Smooth muscle cell (in vitro differentiated cells): ENCODE results near the gene SMARCD1. TPM values are rescaled to one million over a fixed set of nuclear protein-coding genes. Genes with fewer than 3 reads are reported as not detected.

Experiments used
- DNase-seq: peaks from one replicate; lab custom pipeline; 2025; ENCODE audit not compliant: unreplicated experiment; lab: John Stamatoyannopoulos, UW
- H2AFZ ChIP-seq: fragments of 200-600 bp; sonication (generic); 2 replicates; pipeline ENCODE4 v1.6.0; 2016; ENCODE audit warnings: antibody characterized with exemption, low read depth, mild to moderate bottlenecking
- H3F3A ChIP-seq: fragments of 200-600 bp; sonication (generic); 2 replicates; pipeline ENCODE4 v1.6.0; 2017; ENCODE audit warnings: antibody characterized with exemption, low read depth
- H3K27ac ChIP-seq: fragments of 200-600 bp; sonication (generic); 2 replicates; pipeline ENCODE4 v1.5.1; 2016; ENCODE audit warnings: low read depth, mild to moderate bottlenecking
- H3K27me3 ChIP-seq: fragments of 200-600 bp; sonication (generic); 2 replicates; pipeline ENCODE4 v1.6.1; 2016; ENCODE audit warnings: low read depth, mild to moderate bottlenecking
- H3K36me3 ChIP-seq: fragments of 200-600 bp; sonication (generic); 2 replicates; pipeline ENCODE4 v1.5.1; 2016; ENCODE audit warnings: low read depth
- H3K4me1 ChIP-seq: fragments of 200-600 bp; sonication (generic); 2 replicates; pipeline ENCODE4 v1.5.1; 2016; ENCODE audit warnings: low read depth
- H3K4me2 ChIP-seq: fragments of 200-600 bp; sonication (generic); 2 replicates; pipeline ENCODE4 v1.6.0; 2016; ENCODE audit warnings: mild to moderate bottlenecking
- H3K4me3 ChIP-seq: fragments of 200-600 bp; sonication (generic); 2 replicates; pipeline ENCODE4 v1.5.1; 2016; ENCODE audit warnings: mild to moderate bottlenecking
- H3K79me2 ChIP-seq: fragments of 200-600 bp; sonication (generic); 2 replicates; pipeline ENCODE4 v1.6.0; 2016; ENCODE audit warnings: low read depth, mild to moderate bottlenecking
- H3K9ac ChIP-seq: fragments of 200-600 bp; sonication (generic); 2 replicates; pipeline ENCODE4 v1.6.0; 2016; ENCODE audit warnings: low read depth
- H3K9me3 ChIP-seq: fragments of 200-600 bp; sonication (generic); replicated peaks from 2 replicates; pipeline ENCODE4 v1.5.1; 2016; ENCODE audit warnings: low read depth
- H4K20me1 ChIP-seq: fragments of 200-600 bp; sonication (generic); 2 replicates; pipeline ENCODE4 v1.6.0; 2016; ENCODE audit warnings: low read depth
- CTCF ChIP-seq: fragments of 200-600 bp; sonication (generic); IDR thresholded peaks from 2 replicates; pipeline ENCODE4 v1.5.1; 2017; ENCODE audit warnings: borderline replicate concordance, mild to moderate bottlenecking, antibody characterized with exemption; ENCODE audit not compliant: insufficient read depth, poor library complexity, severe bottlenecking
- WGBS: methylation state at CpG from one replicate; pipeline ENCODE4 v1.1.7; 2016; ENCODE audit warnings: low lambda C conversion rate; 5-methylcytosine and 5-hydroxymethylcytosine counted together
- polyA plus RNA-seq: library from polyadenylated mRNA; unstranded; fragments of >200 nt; fragmentation: Nextera tagmentation; extraction: Ambion mirVana; gene quantifications from 2 replicates; pipeline ENCODE4 v1.2.1, GENCODE V29; 2016
- total RNA-seq: library from RNA; depleted of rRNA; stranded (reverse); fragments of >200 nt; gene quantifications from 2 replicates; pipeline ENCODE4 v1.2.3, GENCODE V29; 2014

The SMARCD1 gene
- total and polyA plus RNA-seq, 2 experiments from 2014 or later: 24.1 to 39.6 TPM

DNA sequence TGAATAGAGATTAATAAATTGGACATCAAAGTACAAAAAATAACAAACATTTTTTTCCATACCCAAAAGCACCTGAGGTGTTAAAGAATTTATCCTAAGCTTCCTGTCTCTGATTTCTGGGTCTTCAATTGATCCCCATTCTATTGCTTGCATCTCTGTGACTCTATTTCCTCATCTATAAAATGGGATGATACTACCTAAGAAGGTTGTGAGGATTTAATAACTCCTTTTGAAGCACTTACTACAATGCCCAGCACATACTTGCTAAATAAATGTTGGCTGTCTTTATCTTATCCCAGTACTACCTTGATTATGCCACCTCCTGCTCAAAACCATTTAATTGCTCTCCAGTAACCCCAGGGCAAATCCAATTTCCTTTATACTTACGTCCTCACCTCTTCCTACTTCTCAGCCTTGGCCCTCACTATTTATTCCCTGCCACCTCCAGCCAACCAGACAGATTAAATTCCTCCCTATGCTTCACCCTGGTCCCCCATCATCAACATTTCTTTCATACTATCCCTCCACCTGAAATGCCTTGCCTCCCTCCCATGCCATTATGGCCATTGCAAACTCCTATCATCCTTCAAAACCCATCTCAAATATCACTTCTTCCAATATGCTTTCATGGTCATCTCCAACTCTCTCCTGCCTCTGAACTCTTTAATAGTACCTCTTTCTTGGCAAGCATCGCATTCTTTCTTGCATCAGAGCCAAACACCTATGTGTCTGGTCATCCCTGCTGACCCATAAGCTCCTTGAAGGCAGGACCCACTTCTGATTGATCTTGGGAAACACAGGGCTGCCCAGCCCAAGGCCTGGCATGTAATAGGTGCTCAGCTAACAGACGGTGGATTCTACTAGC is 35.7 kb upstream of the SMARCD1 start:
- no peak overlapping the region for H2AFZ ChIP-seq
- no peak overlapping the region for H3K27ac ChIP-seq
- H3K4me1 ChIP-seq: peaks cover 14% of the 10 kb centered on the region
- H3K36me3 ChIP-seq: no peaks in the 10 kb centered on the region
- no peaks in the 10 kb centered on the region for H3K79me2 ChIP-seq
- H4K20me1 ChIP-seq: no peaks in the 10 kb centered on the region
- peak overlapping the region; percentile 90 for H3K4me2 ChIP-seq
- TF ChIP-seq CTCF: no peak
- H3K27me3 ChIP-seq: peaks cover 11% of the 10 kb centered on the region
- H3K9ac ChIP-seq: no peak overlapping the region
- no peaks in the 10 kb centered on the region for H3K9me3 ChIP-seq
- WGBS: 89% methylated on average over 3 of the region's 3 CpGs
- H3F3A ChIP-seq: no peaks in the 10 kb centered on the region
- no peak overlapping the region for H3K4me3 ChIP-seq
- DNase-seq: no peak

DNA sequence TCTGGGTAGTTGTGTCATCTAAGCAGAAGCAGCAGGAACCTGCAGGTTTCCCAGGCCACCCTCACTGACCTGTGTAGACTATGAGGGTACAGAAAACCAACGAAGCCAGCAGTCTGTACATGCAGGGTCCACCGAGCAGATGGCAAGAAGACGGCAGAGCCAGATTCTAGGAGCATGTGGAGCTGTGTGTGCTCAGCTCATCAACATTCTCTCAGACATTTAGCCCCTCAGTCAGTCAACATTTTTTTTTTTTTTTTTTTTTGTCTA is 35.1 kb upstream of the SMARCD1 start:
- Histone ChIP-seq H3K4me2 (peak overlapping the region; percentile 90), H2AFZ (no peak overlapping the region)

DNA sequence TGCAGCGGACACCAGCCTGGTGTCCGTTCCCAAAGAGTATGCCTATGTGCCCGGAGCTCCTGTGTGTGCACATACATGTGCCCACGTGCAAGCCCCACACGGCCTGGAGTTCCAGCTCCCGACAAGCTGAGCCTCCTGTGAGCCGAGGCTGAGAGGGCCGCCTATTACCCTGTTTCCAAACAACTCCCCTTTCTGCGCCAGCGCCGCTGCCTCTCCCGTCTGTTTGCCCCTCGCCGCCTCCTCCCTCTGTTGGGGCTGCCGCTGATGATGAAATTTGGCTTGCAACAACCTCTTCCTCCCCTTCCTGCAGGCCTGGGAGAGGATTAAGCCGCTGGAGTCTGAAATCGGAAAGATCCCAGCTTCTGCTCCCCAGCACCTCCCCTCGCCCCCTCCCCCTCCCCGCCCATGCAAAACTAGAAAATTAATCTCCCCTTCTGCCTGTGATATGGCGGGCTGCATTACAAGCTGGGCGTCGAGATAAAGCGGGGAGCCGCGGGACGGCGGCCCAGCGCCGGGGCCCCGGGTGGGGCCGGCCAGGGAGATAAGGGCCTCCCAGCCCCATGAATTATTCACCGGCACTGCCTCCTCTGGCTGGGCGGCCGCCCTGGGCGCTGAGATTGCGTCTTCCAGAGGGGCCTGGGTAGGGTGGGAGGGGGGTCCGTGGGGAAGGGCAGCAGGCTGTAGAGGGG is 34.6 kb upstream of the SMARCD1 start:
- peak; percentile 39 for DNase-seq
- Histone ChIP-seq H3K27ac (no peak overlapping the region), H3K27me3 (peaks cover 11% of the 10 kb centered on the region), H2AFZ (peak overlapping the region; percentile 36), H3K9ac (no peak overlapping the region), H3K79me2 (no peaks in the 10 kb centered on the region), H3F3A (no peaks in the 10 kb centered on the region), H3K4me3 (peak overlapping the region; percentile 44), H3K9me3 (no peaks in the 10 kb centered on the region), H3K4me2 (peak overlapping the region; percentile 90), H4K20me1 (no peaks in the 10 kb centered on the region), H3K4me1 (peaks cover 14% of the 10 kb centered on the region), H3K36me3 (no peaks in the 10 kb centered on the region)
- TF ChIP-seq CTCF: no peak
- WGBS: 10% methylated on average over 23 of the region's 37 CpGs

More for the DNA sequence above, 35.1 kb upstream of the SMARCD1 start:
- WGBS: 87% methylated on average over 3 of the region's 3 CpGs
- H4K20me1 ChIP-seq: no peaks in the 10 kb centered on the region
- H3K27ac ChIP-seq: no peak overlapping the region
- H3F3A ChIP-seq: no peaks in the 10 kb centered on the region
- H3K79me2 ChIP-seq: no peaks in the 10 kb centered on the region
- peak overlapping the region; percentile 44 for H3K4me3 ChIP-seq
- no peak for TF ChIP-seq CTCF
- no peaks in the 10 kb centered on the region for H3K9me3 ChIP-seq
- H3K9ac ChIP-seq: no peak overlapping the region
- peaks cover 11% of the 10 kb centered on the region for H3K27me3 ChIP-seq
- no peaks in the 10 kb centered on the region for H3K36me3 ChIP-seq
- peaks cover 14% of the 10 kb centered on the region for H3K4me1 ChIP-seq
- DNase-seq: no peak
